Activated CD4-positive, alpha-beta T cell treated with anti-CD3 and anti-CD28 coated beads, Interleukin-2, amount 10 ng/mL, durations not matched to agents 24 days and 14 days (primary cell): ENCODE measurements around the gene NOS1AP. TPM values are rescaled to one million over a fixed set of nuclear protein-coding genes. Genes with fewer than 3 reads are reported as not detected.

Experiments used
- DNase-seq: peaks from one replicate; pipeline ENCODE4 v3.0.0; 2022
- H3K27ac Mint-ChIP-seq: one replicate; pipeline ENCODE4 v1.8.0; 2022; ENCODE audit warnings: mild to moderate bottlenecking, mixed read lengths
- H3K27me3 Mint-ChIP-seq: one replicate; pipeline ENCODE4 v1.8.0; 2022; ENCODE audit warnings: mixed read lengths
- H3K36me3 Mint-ChIP-seq: one replicate; pipeline ENCODE4 v1.8.0; 2022; ENCODE audit warnings: low read depth, mild to moderate bottlenecking, mixed read lengths
- H3K4me1 Mint-ChIP-seq: one replicate; pipeline ENCODE4 v1.8.0; 2021; ENCODE audit warnings: mixed read lengths
- H3K4me3 Mint-ChIP-seq: one replicate; pipeline ENCODE4 v1.8.0; 2022; ENCODE audit warnings: mild to moderate bottlenecking, moderate library complexity, mixed read lengths
- H3K9me3 Mint-ChIP-seq: one replicate; pipeline ENCODE4 v1.8.0; 2021; ENCODE audit warnings: mixed read lengths
- intact Hi-C: fragments of 100-400 bp; cut with micrococcal nuclease; formaldehyde crosslinking; loops from one replicate; pipeline ENCODE4 v1.15.1; 2023
- total RNA-seq: library from RNA; stranded (reverse); gene quantifications from 2 replicates; pipeline ENCODE4 v1.2.3, GENCODE V29; 2022

Gene NOS1AP
- total RNA-seq, 1 donor from 2014 or later, result not detected

- H3K27me3 Mint-ChIP-seq, result peaks cover 5% of the 10 kb centered on the region
- no peaks in the 10 kb centered on the region for H3K4me1 Mint-ChIP-seq
- H3K9me3 Mint-ChIP-seq, result no peaks in the 10 kb centered on the region
- intact Hi-C loops, result no loop called here
- no peak for DNase-seq
- H3K27ac Mint-ChIP-seq, result no peak overlapping the region
- no peak overlapping the region for H3K4me3 Mint-ChIP-seq
- H3K36me3 Mint-ChIP-seq, result no peaks in the 10 kb centered on the region
Measured at GRCh38 chr1:162180813-162181212, 111.3 kb downstream of the NOS1AP start.

- no peaks in the 10 kb centered on the region for H3K4me1 Mint-ChIP-seq
- no peaks in the 10 kb centered on the region for H3K9me3 Mint-ChIP-seq
- no peak overlapping the region for H3K27ac Mint-ChIP-seq
- H3K4me3 Mint-ChIP-seq, result no peak overlapping the region
- DNase-seq, result no peak
- H3K27me3 Mint-ChIP-seq, result peaks cover 3% of the 10 kb centered on the region
- intact Hi-C loops, result no loop called here
- H3K36me3 Mint-ChIP-seq, result no peaks in the 10 kb centered on the region
Measured at GRCh38 chr1:162182090-162182489, 112.6 kb downstream of the NOS1AP start.

GRCh38 chr1:162185314-162186025, 116.0 kb downstream of the NOS1AP start:
- Mint-ChIP-seq H3K9me3 (no peaks in the 10 kb centered on the region), H3K27me3 (peaks cover 3% of the 10 kb centered on the region), H3K27ac (no peak overlapping the region), H3K4me1 (no peaks in the 10 kb centered on the region), H3K36me3 (no peaks in the 10 kb centered on the region), H3K4me3 (no peak overlapping the region)
- intact Hi-C loops, result no loop called here
- no peak for DNase-seq

- Mint-ChIP-seq H3K4me3 (no peak overlapping the region), H3K36me3 (no peaks in the 10 kb centered on the region), H3K4me1 (no peaks in the 10 kb centered on the region), H3K27ac (no peak overlapping the region), H3K27me3 (peaks cover 5% of the 10 kb centered on the region), H3K9me3 (no peaks in the 10 kb centered on the region)
- intact Hi-C loops, result no loop called here
- no peak for DNase-seq
Measured at GRCh38 chr1:162186026-162186374, 116.5 kb downstream of the NOS1AP start.

- Mint-ChIP-seq H3K4me1 (no peaks in the 10 kb centered on the region), H3K4me3 (no peak overlapping the region), H3K36me3 (no peaks in the 10 kb centered on the region), H3K9me3 (no peaks in the 10 kb centered on the region), H3K27me3 (peaks cover 9% of the 10 kb centered on the region), H3K27ac (no peak overlapping the region)
- intact Hi-C loops, result no loop called here
- no peak for DNase-seq
Measured at GRCh38 chr1:162186406-162186805, 116.9 kb downstream of the NOS1AP start.

GRCh38 chr1:162187687-162188276, 118.3 kb downstream of the NOS1AP start:
- intact Hi-C loops, result no loop called here
- no peaks in the 10 kb centered on the region for H3K9me3 Mint-ChIP-seq
- H3K36me3 Mint-ChIP-seq, result no peaks in the 10 kb centered on the region
- no peaks in the 10 kb centered on the region for H3K4me1 Mint-ChIP-seq
- peaks cover 9% of the 10 kb centered on the region for H3K27me3 Mint-ChIP-seq
- H3K4me3 Mint-ChIP-seq, result no peak overlapping the region
- H3K27ac Mint-ChIP-seq, result no peak overlapping the region
- DNase-seq, result no peak

- DNase-seq, result no peak
- no peak overlapping the region for H3K27ac Mint-ChIP-seq
- peaks cover 6% of the 10 kb centered on the region for H3K27me3 Mint-ChIP-seq
- intact Hi-C loops, result no loop called here
- H3K36me3 Mint-ChIP-seq, result no peaks in the 10 kb centered on the region
- H3K4me3 Mint-ChIP-seq, result no peak overlapping the region
- H3K9me3 Mint-ChIP-seq, result no peaks in the 10 kb centered on the region
- no peaks in the 10 kb centered on the region for H3K4me1 Mint-ChIP-seq
Measured at GRCh38 chr1:162189345-162189744, 119.9 kb downstream of the NOS1AP start.

- Mint-ChIP-seq H3K27me3 (peaks cover 9% of the 10 kb centered on the region), H3K4me3 (no peak overlapping the region), H3K36me3 (no peaks in the 10 kb centered on the region), H3K27ac (no peak overlapping the region), H3K9me3 (no peaks in the 10 kb centered on the region), H3K4me1 (no peaks in the 10 kb centered on the region)
- DNase-seq, result no peak
- intact Hi-C loops, result no loop called here
Measured at GRCh38 chr1:162191396-162192305, 122.2 kb downstream of the NOS1AP start.

- Mint-ChIP-seq H3K27ac (no peak overlapping the region), H3K27me3 (peaks cover 9% of the 10 kb centered on the region), H3K36me3 (no peaks in the 10 kb centered on the region), H3K4me3 (no peak overlapping the region), H3K9me3 (no peaks in the 10 kb centered on the region), H3K4me1 (no peaks in the 10 kb centered on the region)
- no peak for DNase-seq
- intact Hi-C loops, result no loop called here
Measured at GRCh38 chr1:162192306-162192678, 122.8 kb downstream of the NOS1AP start.

- Mint-ChIP-seq H3K27ac (no peak overlapping the region), H3K4me1 (no peaks in the 10 kb centered on the region), H3K36me3 (no peaks in the 10 kb centered on the region), H3K27me3 (peaks cover 9% of the 10 kb centered on the region), H3K4me3 (no peak overlapping the region), H3K9me3 (no peaks in the 10 kb centered on the region)
- DNase-seq, result no peak
- intact Hi-C loops, result no loop called here
Measured at GRCh38 chr1:162192763-162193162, 123.3 kb downstream of the NOS1AP start.

- no peaks in the 10 kb centered on the region for H3K4me1 Mint-ChIP-seq
Measured at GRCh38 chr1:162193221-162193620, 123.7 kb downstream of the NOS1AP start.

GRCh38 chr1:162193815-162194214, 124.3 kb downstream of the NOS1AP start:
- Mint-ChIP-seq H3K27ac (no peak overlapping the region), H3K4me3 (no peak overlapping the region), H3K4me1 (no peaks in the 10 kb centered on the region), H3K9me3 (no peaks in the 10 kb centered on the region), H3K27me3 (peaks cover 9% of the 10 kb centered on the region), H3K36me3 (no peaks in the 10 kb centered on the region)
- intact Hi-C loops, result no loop called here
- no peak for DNase-seq

More at GRCh38 chr1:162193221-162193620, 123.7 kb downstream of the NOS1AP start:
- no peak overlapping the region for H3K27ac Mint-ChIP-seq
- H3K4me3 Mint-ChIP-seq, result no peak overlapping the region
- H3K27me3 Mint-ChIP-seq, result peaks cover 9% of the 10 kb centered on the region
- H3K9me3 Mint-ChIP-seq, result no peaks in the 10 kb centered on the region
- intact Hi-C loops, result no loop called here
- no peak for DNase-seq
- H3K36me3 Mint-ChIP-seq, result no peaks in the 10 kb centered on the region

- H3K27me3 Mint-ChIP-seq, result peaks cover 9% of the 10 kb centered on the region
- no peak for DNase-seq
- H3K4me1 Mint-ChIP-seq, result no peaks in the 10 kb centered on the region
- no peaks in the 10 kb centered on the region for H3K36me3 Mint-ChIP-seq
- no peaks in the 10 kb centered on the region for H3K9me3 Mint-ChIP-seq
- intact Hi-C loops, result no loop called here
- H3K27ac Mint-ChIP-seq, result no peak overlapping the region
- no peak overlapping the region for H3K4me3 Mint-ChIP-seq
Measured at GRCh38 chr1:162195567-162195966, 126.1 kb downstream of the NOS1AP start.

- intact Hi-C loops, result no loop called here
- Mint-ChIP-seq H3K27ac (no peak overlapping the region), H3K9me3 (no peaks in the 10 kb centered on the region), H3K36me3 (no peaks in the 10 kb centered on the region), H3K4me3 (no peak overlapping the region), H3K27me3 (peaks cover 3% of the 10 kb centered on the region), H3K4me1 (no peaks in the 10 kb centered on the region)
- no peak for DNase-seq
Measured at GRCh38 chr1:162196387-162196786, 126.9 kb downstream of the NOS1AP start.
